ENCODE measurements around the gene ZPLD1.

The ZPLD1 gene

DNA sequence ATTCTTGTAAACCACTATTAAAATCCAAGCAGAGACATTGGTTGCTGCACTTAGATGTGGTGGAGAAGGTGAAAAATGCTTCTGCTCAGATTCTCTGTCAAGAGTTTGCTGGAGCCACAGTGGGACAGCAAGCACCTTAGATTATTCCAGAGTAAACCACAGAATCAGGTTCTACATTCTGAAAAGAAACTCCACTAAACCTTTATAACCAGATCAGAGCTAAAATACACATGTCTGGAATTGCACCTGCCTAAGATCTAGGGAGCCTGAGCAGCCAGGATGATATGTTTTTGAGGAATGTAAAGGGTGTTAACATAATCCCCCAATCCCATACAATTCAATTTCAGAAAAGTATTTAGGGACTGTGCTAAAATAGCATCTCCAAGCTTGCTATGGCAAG, at the start of gene ZPLD1:
Gene ZPLD1, plus strand, starts transcription at position 301 of the 400 bp plus-strand sequence. CDS start 3,473 bp downstream, outside the sequence.
- Histone ChIP-seq H3K4me1 (ENCODE audit: control insufficient read depth, insufficient read depth, low read length) (no peaks in the 10 kb centered on the region), H3K36me3 (ENCODE audit: control insufficient read depth, insufficient read depth, low read length) (no peaks in the 10 kb centered on the region), H3K4me3 (ENCODE audit: low read length) (no peak within 1 kb of the TSS), H3K9me3 (ENCODE audit: control insufficient read depth, low read length) (no peaks in the 10 kb centered on the region), H3K9ac (ENCODE audit: low read length) (no peak within 1 kb of the TSS), H3K27me3 (ENCODE audit: control insufficient read depth, insufficient read depth, low read length) (no peaks in the 10 kb centered on the region)

DNA sequence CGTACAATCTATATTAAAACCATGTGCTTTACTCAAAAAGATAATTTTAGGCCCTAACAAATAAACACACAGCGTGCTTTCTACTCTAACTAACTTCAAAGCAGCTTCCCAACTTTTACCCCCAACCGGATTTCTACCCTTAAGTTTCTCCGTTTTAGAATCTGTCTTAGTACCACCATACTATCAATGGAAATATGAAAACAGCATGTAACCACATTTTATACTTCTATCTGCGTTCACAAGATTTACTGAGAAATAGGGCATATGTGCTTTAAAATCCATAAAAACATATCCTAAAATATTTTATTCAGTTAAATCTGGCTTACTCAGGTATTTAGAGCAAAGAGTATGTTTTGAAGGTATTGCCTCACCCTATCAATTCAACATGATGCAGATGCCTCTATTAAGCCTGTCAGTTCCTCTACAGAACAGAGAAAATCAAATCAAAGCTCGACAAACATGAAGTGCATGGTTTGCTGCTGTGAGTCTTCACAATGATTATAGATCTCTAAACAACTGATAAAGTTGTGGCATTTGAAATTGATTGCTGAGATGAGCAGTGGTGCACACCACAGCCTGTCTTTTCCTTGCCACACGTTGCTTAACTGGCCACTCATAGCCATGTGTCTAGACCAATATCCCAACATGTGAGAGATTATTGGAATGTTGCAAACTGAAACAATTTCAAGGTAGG, 44.5 kb upstream of the ZPLD1 start:
- Histone ChIP-seq H3K9ac (ENCODE audit: low read length) (no peak overlapping the region), H3K4me3 (ENCODE audit: low read length) (no peak overlapping the region), H3K4me1 (ENCODE audit: control insufficient read depth, insufficient read depth, low read length) (no peaks in the 10 kb centered on the region), H3K9me3 (ENCODE audit: control insufficient read depth, low read length) (no peaks in the 10 kb centered on the region), H3K36me3 (ENCODE audit: control insufficient read depth, insufficient read depth, low read length) (no peaks in the 10 kb centered on the region), H3K27me3 (ENCODE audit: control insufficient read depth, insufficient read depth, low read length) (no peaks in the 10 kb centered on the region)

DNA sequence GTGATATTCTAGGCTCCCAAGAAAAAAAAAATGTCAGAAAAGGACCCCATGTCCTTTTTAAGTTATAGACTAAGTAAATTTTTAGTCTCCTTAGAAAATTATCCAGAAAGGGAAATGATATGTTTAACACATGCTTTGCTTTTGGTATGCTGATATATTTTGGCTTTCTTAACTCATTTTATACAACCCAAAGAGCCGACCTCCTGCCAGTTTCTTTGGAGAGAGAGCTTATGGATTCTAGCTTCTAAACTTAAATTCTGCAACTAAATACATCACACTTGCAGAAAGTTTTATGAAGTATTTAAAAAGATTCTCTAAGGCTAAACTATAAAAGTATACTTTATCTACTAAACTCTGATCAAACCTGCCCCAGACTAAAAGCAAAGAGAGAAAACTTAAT, 43.9 kb upstream of the ZPLD1 start:
- H3K4me1 ChIP-seq (ENCODE audit: control insufficient read depth, insufficient read depth, low read length) = no peaks in the 10 kb centered on the region
- no peaks in the 10 kb centered on the region for H3K27me3 ChIP-seq (ENCODE audit: control insufficient read depth, insufficient read depth, low read length)
- no peak overlapping the region for H3K4me3 ChIP-seq (ENCODE audit: low read length)
- H3K36me3 ChIP-seq (ENCODE audit: control insufficient read depth, insufficient read depth, low read length) = no peaks in the 10 kb centered on the region
- no peaks in the 10 kb centered on the region for H3K9me3 ChIP-seq (ENCODE audit: control insufficient read depth, low read length)
- H3K9ac ChIP-seq (ENCODE audit: low read length) = no peak overlapping the region

DNA sequence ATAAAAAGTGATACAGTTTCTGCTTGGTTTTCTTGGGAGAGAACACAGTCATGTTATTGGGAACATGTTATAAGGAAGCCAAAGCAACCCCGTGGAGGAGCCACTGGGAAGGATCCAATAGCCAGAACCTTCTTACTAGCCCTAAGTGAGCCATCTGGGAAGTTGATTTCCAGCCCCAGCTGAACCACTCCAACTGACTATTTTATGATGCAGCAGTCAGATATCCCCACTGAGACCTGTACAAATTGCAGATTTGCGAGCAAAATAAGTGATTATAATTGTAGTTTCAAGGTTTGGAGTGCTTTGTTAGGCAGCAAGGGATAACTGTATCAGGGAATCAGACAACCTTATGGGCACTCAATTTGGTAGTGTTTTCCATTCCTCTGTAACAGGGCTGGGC, 43.3 kb upstream of the ZPLD1 start:
- Histone ChIP-seq H3K4me1 (ENCODE audit: control insufficient read depth, insufficient read depth, low read length) (no peaks in the 10 kb centered on the region), H3K9me3 (ENCODE audit: control insufficient read depth, low read length) (no peaks in the 10 kb centered on the region), H3K9ac (ENCODE audit: low read length) (no peak overlapping the region), H3K36me3 (ENCODE audit: control insufficient read depth, insufficient read depth, low read length) (no peaks in the 10 kb centered on the region), H3K4me3 (ENCODE audit: low read length) (no peak overlapping the region), H3K27me3 (ENCODE audit: control insufficient read depth, insufficient read depth, low read length) (no peaks in the 10 kb centered on the region)

DNA sequence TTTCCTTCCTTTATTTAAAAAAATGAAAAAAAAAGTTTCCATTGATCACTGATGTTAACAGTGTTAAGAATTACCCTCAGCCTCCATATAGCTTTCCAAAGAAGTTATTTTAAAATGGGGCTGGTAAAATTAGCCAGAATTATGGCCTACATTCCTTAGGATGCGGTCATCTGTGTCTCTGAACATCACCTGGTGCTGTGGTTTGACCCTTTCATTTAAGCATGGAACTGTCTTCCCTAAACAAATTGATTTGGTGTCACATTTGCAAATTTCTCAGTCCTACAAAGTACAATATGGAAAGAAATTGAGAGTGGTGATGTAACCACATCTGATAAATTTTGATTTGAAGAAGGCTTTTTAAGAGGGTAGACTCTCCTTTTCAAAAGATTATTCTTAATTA, 40.3 kb upstream of the ZPLD1 start:
- Histone ChIP-seq H3K4me1 (ENCODE audit: control insufficient read depth, insufficient read depth, low read length) (no peaks in the 10 kb centered on the region), H3K36me3 (ENCODE audit: control insufficient read depth, insufficient read depth, low read length) (no peaks in the 10 kb centered on the region), H3K9me3 (ENCODE audit: control insufficient read depth, low read length) (no peaks in the 10 kb centered on the region), H3K9ac (ENCODE audit: low read length) (no peak overlapping the region), H3K27me3 (ENCODE audit: control insufficient read depth, insufficient read depth, low read length) (no peaks in the 10 kb centered on the region), H3K4me3 (ENCODE audit: low read length) (no peak overlapping the region)

DNA sequence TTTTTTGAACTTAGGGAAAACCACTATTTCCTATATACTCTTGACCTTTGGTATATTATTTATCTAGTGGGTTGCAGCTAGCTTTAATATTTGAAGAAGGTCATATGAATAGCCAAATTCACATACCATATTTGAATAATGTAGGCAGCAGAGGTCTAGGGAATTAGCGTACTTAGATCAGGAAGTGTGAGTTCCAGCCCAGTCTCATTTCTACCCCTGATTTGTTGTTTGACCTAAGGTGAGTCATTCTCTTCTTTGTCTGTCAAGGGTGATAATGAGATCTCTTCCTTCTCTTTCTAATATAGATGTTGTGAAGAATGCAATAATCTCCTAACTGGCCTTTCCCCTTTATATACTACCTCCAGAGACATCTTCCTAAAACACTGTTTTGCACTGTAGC, 36.6 kb upstream of the ZPLD1 start:
- no peak overlapping the region for H3K4me3 ChIP-seq (ENCODE audit: low read length)
- no peaks in the 10 kb centered on the region for H3K27me3 ChIP-seq (ENCODE audit: control insufficient read depth, insufficient read depth, low read length)
- H3K36me3 ChIP-seq (ENCODE audit: control insufficient read depth, insufficient read depth, low read length) = no peaks in the 10 kb centered on the region
- H3K9me3 ChIP-seq (ENCODE audit: control insufficient read depth, low read length) = no peaks in the 10 kb centered on the region
- no peak overlapping the region for H3K9ac ChIP-seq (ENCODE audit: low read length)
- no peaks in the 10 kb centered on the region for H3K4me1 ChIP-seq (ENCODE audit: control insufficient read depth, insufficient read depth, low read length)

DNA sequence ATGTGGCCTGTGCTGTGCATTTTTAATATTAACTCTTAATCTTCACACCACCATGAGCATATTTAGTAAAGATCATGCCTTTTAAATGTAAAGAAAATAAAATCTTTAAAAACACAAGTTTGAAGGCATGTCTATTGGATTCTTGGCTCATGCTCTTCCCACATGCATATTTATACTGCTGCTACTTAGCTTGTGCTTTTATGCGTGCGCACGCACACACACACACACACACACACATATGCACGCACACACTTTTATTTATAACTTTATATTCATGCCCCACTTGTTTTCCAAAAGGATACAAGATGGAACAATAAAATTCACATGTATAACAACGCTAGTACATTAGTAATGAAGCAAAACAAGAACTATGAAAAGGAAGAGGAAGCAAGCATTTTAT, 36.1 kb upstream of the ZPLD1 start:
- H3K36me3 ChIP-seq (ENCODE audit: control insufficient read depth, insufficient read depth, low read length) = no peaks in the 10 kb centered on the region
- no peaks in the 10 kb centered on the region for H3K27me3 ChIP-seq (ENCODE audit: control insufficient read depth, insufficient read depth, low read length)
- no peaks in the 10 kb centered on the region for H3K4me1 ChIP-seq (ENCODE audit: control insufficient read depth, insufficient read depth, low read length)
- H3K9ac ChIP-seq (ENCODE audit: low read length) = no peak overlapping the region
- H3K4me3 ChIP-seq (ENCODE audit: low read length) = no peak overlapping the region
- H3K9me3 ChIP-seq (ENCODE audit: control insufficient read depth, low read length) = no peaks in the 10 kb centered on the region

DNA sequence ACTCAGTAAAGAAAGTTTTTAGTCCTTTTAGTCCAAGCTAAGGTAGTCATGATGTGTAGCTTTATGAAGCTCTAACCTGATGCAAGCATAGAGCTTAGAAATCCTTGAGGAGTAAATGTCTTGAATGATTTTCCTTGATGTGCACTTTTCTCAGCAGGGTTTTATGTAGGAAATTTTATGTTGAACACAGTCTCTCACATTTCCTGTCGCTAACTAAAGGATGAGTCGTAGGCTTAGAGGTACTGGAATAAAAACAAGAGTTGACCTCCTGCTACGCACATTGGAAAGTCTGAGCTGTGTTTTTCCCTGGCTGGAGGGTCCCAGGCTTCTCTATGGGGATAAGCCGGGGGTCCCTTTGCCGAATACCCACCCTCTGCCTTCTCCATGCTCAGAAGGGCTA, 34.7 kb upstream of the ZPLD1 start:
- H3K9me3 ChIP-seq (ENCODE audit: control insufficient read depth, low read length) = no peaks in the 10 kb centered on the region
- H3K9ac ChIP-seq (ENCODE audit: low read length) = no peak overlapping the region
- H3K27me3 ChIP-seq (ENCODE audit: control insufficient read depth, insufficient read depth, low read length) = no peaks in the 10 kb centered on the region
- no peak overlapping the region for H3K4me3 ChIP-seq (ENCODE audit: low read length)
- no peaks in the 10 kb centered on the region for H3K36me3 ChIP-seq (ENCODE audit: control insufficient read depth, insufficient read depth, low read length)
- H3K4me1 ChIP-seq (ENCODE audit: control insufficient read depth, insufficient read depth, low read length) = no peaks in the 10 kb centered on the region

DNA sequence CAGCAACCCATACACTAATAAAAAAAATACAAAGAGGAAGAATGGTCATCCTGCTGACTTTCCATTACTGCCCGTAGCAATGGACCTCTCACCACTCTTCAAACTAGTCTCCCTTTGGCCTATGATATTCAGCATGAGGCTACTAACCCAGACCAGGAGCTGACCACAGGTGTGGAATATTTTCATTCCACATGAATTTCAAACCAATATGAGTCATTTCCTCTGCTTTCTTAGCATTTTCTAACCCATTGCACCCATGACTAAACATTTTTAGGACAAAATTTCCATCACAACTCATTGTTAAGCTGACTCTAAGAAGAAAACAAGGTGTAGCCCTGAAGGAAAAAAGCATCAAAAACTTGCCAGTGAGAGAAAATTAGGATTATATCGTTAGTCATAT, 34.0 kb upstream of the ZPLD1 start:
- Histone ChIP-seq H3K4me3 (ENCODE audit: low read length) (no peak overlapping the region), H3K4me1 (ENCODE audit: control insufficient read depth, insufficient read depth, low read length) (no peaks in the 10 kb centered on the region)

DNA sequence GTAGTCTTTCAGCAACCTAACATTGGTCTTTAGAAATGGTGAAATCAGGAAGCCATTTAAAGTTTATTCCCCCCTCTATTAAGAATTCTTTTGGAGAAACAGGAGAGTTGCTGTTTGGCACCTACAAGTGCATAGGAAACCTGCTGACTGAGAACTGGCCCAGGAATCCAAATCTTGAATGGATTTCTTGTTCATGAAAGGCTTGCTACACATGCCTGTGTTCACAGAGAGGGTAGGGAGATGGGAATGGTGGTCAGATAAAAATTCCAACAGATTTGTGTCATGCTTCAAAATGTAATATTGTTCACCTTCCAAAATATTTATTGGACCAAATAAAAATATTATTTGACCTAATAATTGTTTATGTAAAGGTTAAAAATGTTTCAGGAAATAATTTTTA, 24.2 kb upstream of the ZPLD1 start:
- no peaks in the 10 kb centered on the region for H3K27me3 ChIP-seq (ENCODE audit: control insufficient read depth, insufficient read depth, low read length)
- no peaks in the 10 kb centered on the region for H3K36me3 ChIP-seq (ENCODE audit: control insufficient read depth, insufficient read depth, low read length)
- H3K4me3 ChIP-seq (ENCODE audit: low read length) = no peak overlapping the region
- no peaks in the 10 kb centered on the region for H3K4me1 ChIP-seq (ENCODE audit: control insufficient read depth, insufficient read depth, low read length)
- no peak overlapping the region for H3K9ac ChIP-seq (ENCODE audit: low read length)
- H3K9me3 ChIP-seq (ENCODE audit: control insufficient read depth, low read length) = no peaks in the 10 kb centered on the region

More for the DNA sequence above, 34.0 kb upstream of the ZPLD1 start:
- H3K27me3 ChIP-seq (ENCODE audit: control insufficient read depth, insufficient read depth, low read length) = no peaks in the 10 kb centered on the region
- no peaks in the 10 kb centered on the region for H3K36me3 ChIP-seq (ENCODE audit: control insufficient read depth, insufficient read depth, low read length)
- H3K9ac ChIP-seq (ENCODE audit: low read length) = no peak overlapping the region
- no peaks in the 10 kb centered on the region for H3K9me3 ChIP-seq (ENCODE audit: control insufficient read depth, low read length)

DNA sequence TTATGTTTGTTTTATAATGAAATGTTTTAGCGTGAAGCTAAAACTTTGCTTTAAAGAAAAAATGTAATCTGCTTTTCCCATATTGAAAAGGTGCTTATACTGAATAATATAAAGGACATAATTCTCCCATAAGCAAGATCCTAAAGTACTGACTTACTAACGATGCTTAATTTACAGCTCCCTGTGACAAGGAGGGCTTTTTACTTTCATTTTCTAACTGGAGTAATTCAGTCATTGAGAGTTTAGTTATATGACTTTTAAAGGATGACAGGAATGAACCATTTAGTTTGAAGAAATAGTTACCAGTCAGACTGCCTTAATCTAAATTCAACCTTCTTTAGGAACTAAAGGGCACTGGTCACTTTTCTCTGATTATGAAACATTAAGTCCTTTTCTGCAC, 19.3 kb upstream of the ZPLD1 start:
- Histone ChIP-seq H3K36me3 (ENCODE audit: control insufficient read depth, insufficient read depth, low read length) (no peaks in the 10 kb centered on the region), H3K9me3 (ENCODE audit: control insufficient read depth, low read length) (no peaks in the 10 kb centered on the region), H3K4me1 (ENCODE audit: control insufficient read depth, insufficient read depth, low read length) (no peaks in the 10 kb centered on the region), H3K4me3 (ENCODE audit: low read length) (no peak overlapping the region), H3K9ac (ENCODE audit: low read length) (no peak overlapping the region), H3K27me3 (ENCODE audit: control insufficient read depth, insufficient read depth, low read length) (no peaks in the 10 kb centered on the region)

DNA sequence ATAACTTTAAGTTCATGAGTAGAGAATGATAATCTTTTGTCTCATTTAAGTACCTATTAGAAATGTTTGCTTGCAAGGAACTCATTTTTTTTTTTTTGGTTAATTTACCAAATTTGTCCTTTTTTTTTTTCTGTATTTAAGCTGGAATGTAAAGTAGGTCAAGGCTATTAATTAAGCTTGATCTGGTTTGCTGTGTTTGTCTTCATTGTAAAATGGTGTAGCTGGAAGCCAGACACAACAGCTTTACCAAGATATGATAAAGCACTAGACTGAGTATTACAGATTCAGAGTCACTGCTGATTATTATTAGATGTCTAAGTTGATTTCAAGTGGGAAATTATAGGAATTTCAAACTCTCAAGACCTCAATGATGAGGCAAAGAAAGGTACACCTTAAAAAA, 15.0 kb upstream of the ZPLD1 start:
- H3K27me3 ChIP-seq (ENCODE audit: control insufficient read depth, insufficient read depth, low read length) = no peaks in the 10 kb centered on the region
- H3K9ac ChIP-seq (ENCODE audit: low read length) = no peak overlapping the region
- no peaks in the 10 kb centered on the region for H3K9me3 ChIP-seq (ENCODE audit: control insufficient read depth, low read length)
- H3K36me3 ChIP-seq (ENCODE audit: control insufficient read depth, insufficient read depth, low read length) = no peaks in the 10 kb centered on the region
- no peaks in the 10 kb centered on the region for H3K4me1 ChIP-seq (ENCODE audit: control insufficient read depth, insufficient read depth, low read length)
- no peak overlapping the region for H3K4me3 ChIP-seq (ENCODE audit: low read length)

DNA sequence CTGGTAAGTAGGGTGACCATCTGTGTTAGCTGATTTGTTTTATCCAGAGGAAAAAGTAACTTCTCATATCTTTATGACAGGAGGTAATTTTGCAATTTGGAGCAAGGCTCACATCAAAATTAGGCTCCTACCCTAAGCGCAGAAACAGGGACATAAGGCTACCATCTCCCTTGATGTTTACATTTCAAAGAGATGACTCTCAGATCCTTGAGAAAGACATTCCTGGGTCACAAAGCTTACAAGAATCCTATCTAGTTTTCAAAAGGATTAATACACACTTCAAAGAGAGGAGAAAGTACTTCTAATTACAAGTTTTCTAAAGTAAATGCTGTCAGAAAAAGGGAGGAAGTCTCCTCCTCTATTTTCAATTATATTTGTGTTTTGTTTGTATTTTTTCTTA, 7.0 kb downstream of the ZPLD1 start:
- Histone ChIP-seq H3K27me3 (ENCODE audit: control insufficient read depth, insufficient read depth, low read length) (no peaks in the 10 kb centered on the region), H3K9me3 (ENCODE audit: control insufficient read depth, low read length) (no peaks in the 10 kb centered on the region), H3K36me3 (ENCODE audit: control insufficient read depth, insufficient read depth, low read length) (no peaks in the 10 kb centered on the region), H3K9ac (ENCODE audit: low read length) (no peak overlapping the region), H3K4me1 (ENCODE audit: control insufficient read depth, insufficient read depth, low read length) (no peaks in the 10 kb centered on the region), H3K4me3 (ENCODE audit: low read length) (no peak overlapping the region)
